DND-41 (cell line): ENCODE data around the gene ZNF621.
"Not testable (repeated sequence)": the region's sequence is repeated elsewhere in the genome, so short reads cannot be mapped to it uniquely, and the experiment has no call there.

Experiments used
- CTCF ChIP-seq: IDR thresholded peaks from 2 replicates; pipeline ENCODE4 v1.5.1; 2012; ENCODE audit warnings: borderline replicate concordance, low read length, moderate library complexity, mild to moderate bottlenecking; ENCODE audit not compliant: poor library complexity, severe bottlenecking; ENCODE audit errors: extremely low read depth
- EZH2 ChIP-seq: IDR thresholded peaks from 3 replicates; pipeline ENCODE4 v1.6.1; 2012; ENCODE audit warnings: borderline replicate concordance, low read depth, mild to moderate bottlenecking, moderate library complexity, low read length, inconsistent platforms; ENCODE audit not compliant: severe bottlenecking

DNA sequence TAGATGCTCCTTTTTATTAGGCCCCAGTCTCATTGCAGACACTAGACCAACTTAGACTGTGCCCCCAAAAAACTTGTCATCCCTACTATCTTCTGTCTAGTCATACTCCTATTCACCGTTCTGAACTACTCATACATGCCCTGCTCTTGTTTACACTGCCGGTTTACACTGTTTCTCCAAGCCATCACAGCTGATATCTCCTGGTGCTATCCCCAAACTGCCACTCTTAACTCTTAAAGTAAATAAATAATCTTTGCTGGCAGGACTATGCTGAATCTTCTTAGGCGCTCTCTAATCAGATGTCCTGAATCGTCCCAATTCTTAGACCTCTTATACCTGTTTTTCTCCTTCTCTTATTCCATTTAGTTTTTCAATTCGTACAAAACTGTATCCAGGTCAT lies 40.9 kb downstream of the ZNF621 start:
- TF ChIP-seq CTCF, EZH2: not testable (repeated sequence)
